PC-3 (cell line): ENCODE measurements around the gene CYB5R3.

Experiments used
- CTCF ChIP-seq: fragments of 300-600 bp; sonication (generic); conservative IDR thresholded peaks from 2 replicates; pipeline ENCODE4 v1.5.1; 2017; ENCODE audit warnings: antibody characterized with exemption, low read depth, mild to moderate bottlenecking, low read length
- EZH2 ChIP-seq: fragments of 300-600 bp; sonication (generic); IDR thresholded peaks from one replicate; pipeline ENCODE4 v1.6.1; 2017; ENCODE audit warnings: antibody characterized with exemption, mild to moderate bottlenecking, low read length; ENCODE audit not compliant: unreplicated experiment
- EZH2phosphoT487 ChIP-seq: fragments of 300-600 bp; sonication (generic); IDR thresholded peaks from 2 replicates; pipeline ENCODE4 v1.6.1; 2018; ENCODE audit warnings: mild to moderate bottlenecking, antibody characterized with exemption, low read length, borderline replicate concordance

- TF ChIP-seq EZH2 (no peak), EZH2phosphoT487 (no peak), CTCF (no peak)
These were observed 6.5 kb upstream of the CYB5R3 start for GRCh38 chr22:42655693-42656092.
